Measurements from ENCODE around the gene EIF1.

Gene EIF1

GRCh38 chr17:41741709-41742108, 53.0 kb downstream of the EIF1 start:
- Mint-ChIP-seq H3K27ac (no peak overlapping the region), H3K9me3 (no peaks in the 10 kb centered on the region), H3K27me3 (ENCODE audit: low read depth) (peaks cover 17% of the 10 kb centered on the region), H3K36me3 (ENCODE audit: low read depth) (no peaks in the 10 kb centered on the region), H3K4me3 (no peak overlapping the region), H3K4me1 (ENCODE audit: low read depth) (peaks cover 3% of the 10 kb centered on the region)

All from T-helper 1 cell treated with Interleukin-12 subunit alpha and Interleukin-12 subunit beta and Interleukin-4 antibody, amounts not matched to agents 30 μg/mL and 1 μg/mL, for 36 hours (primary cell).